ENCODE results near the gene IAPP. TPM values are rescaled to one million over a fixed set of nuclear protein-coding genes. Genes with fewer than 3 reads are reported as not detected.

The IAPP gene
- polyA plus RNA-seq, 1 donor (not counting 4 experiments of a cell fraction or from before 2014, with no cell fraction given): not detected

DNA sequence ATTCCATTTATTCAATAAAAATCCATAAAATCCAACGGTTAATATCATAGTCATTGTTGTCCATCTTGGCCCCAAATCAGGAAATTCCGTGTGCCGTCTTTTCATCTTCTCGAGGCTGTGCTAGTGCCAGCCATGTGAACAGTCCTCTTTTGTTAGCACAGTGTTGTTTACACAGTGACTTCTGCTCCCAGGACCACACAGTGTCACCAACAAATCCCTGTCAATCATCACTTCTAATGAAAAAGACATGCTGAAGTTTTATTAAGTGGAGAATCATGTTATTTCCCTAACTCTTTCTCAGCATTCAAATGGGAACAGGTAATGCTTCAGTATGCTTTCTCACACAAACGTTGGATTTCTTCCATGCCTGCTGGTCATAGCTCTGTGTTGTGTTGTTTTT, 36.0 kb upstream of the IAPP start:
- no peak for DNase-seq (ENCODE audit: low read depth, low spot score)
- no peaks in the 10 kb centered on the region for H3K36me3 ChIP-seq (ENCODE audit: control insufficient read depth in 2 of 2, extremely low read depth in 1 of 2, insufficient read depth in 2 of 2, low read length in 2 of 2)
- H4K20me1 ChIP-seq (ENCODE audit: control insufficient read depth, extremely low read depth, insufficient read depth, low read length): no peaks in the 10 kb centered on the region
- no peak overlapping the region for H3K4me3 ChIP-seq (ENCODE audit: control insufficient read depth in 2 of 3, extremely low read depth in 1 of 3, insufficient read depth in 2 of 3, low read depth in 1 of 3, low read length in 3 of 3)
- H3K27me3 ChIP-seq (ENCODE audit: control insufficient read depth, extremely low read depth, insufficient read depth, low read length): no peaks in the 10 kb centered on the region
- H3K79me2 ChIP-seq (ENCODE audit: control insufficient read depth, insufficient read depth, low read length): no peaks in the 10 kb centered on the region
- dilution Hi-C loops (cut with MboI; ENCODE audit: extremely low pct_ligation_motif_present, low sequenced_read_pairs): no loop called here
- no peak for TF ChIP-seq CTCF (optimal IDR thresholded peaks at IDR 0.05 in 1 of 3, IDR thresholded peaks at IDR 0.05 in 1 of 3, conservative IDR thresholded peaks at IDR 0.05 in 1 of 3; ENCODE audit: extremely low read depth in 1 of 3, insufficient read depth in 2 of 3, low read length in 3 of 3)
- no peak for TF ChIP-seq EZH2 (IDR thresholded peaks at IDR 0.05; ENCODE audit: low read length)
- H3K9me1 ChIP-seq (ENCODE audit: control insufficient read depth, extremely low read depth, insufficient read depth, low read length): no peaks in the 10 kb centered on the region
- H3K9ac ChIP-seq (ENCODE audit: control insufficient read depth, extremely low read depth, insufficient read depth, low read length): no peak overlapping the region
- H3K9me3 ChIP-seq (ENCODE audit: control insufficient read depth, low read depth, low read length): no peaks in the 10 kb centered on the region
- H3K27ac ChIP-seq (ENCODE audit: control insufficient read depth, insufficient read depth, low read length): no peak overlapping the region
- H3K4me1 ChIP-seq (ENCODE audit: control insufficient read depth, extremely low read depth, insufficient read depth, low read length): no peaks in the 10 kb centered on the region
- H2AFZ ChIP-seq (ENCODE audit: control insufficient read depth, low read length): no peak overlapping the region
- no peak overlapping the region for H3K4me2 ChIP-seq (ENCODE audit: control insufficient read depth, extremely low read depth, insufficient read depth, low read depth, low read length)
- FAIRE-seq: no peak

- Histone ChIP-seq H4K20me1 (ENCODE audit: control insufficient read depth, extremely low read depth, insufficient read depth, low read length) (no peaks in the 10 kb centered on the region), H3K36me3 (ENCODE audit: control insufficient read depth in 2 of 2, extremely low read depth in 1 of 2, insufficient read depth in 2 of 2, low read length in 2 of 2) (no peaks in the 10 kb centered on the region), H3K4me1 (ENCODE audit: control insufficient read depth, extremely low read depth, insufficient read depth, low read length) (no peaks in the 10 kb centered on the region), H2AFZ (ENCODE audit: control insufficient read depth, low read length) (no peak overlapping the region), H3K79me2 (ENCODE audit: control insufficient read depth, insufficient read depth, low read length) (no peaks in the 10 kb centered on the region), H3K4me3 (ENCODE audit: control insufficient read depth in 2 of 3, extremely low read depth in 1 of 3, insufficient read depth in 2 of 3, low read depth in 1 of 3, low read length in 3 of 3) (no peak overlapping the region), H3K9me1 (ENCODE audit: control insufficient read depth, extremely low read depth, insufficient read depth, low read length) (no peaks in the 10 kb centered on the region), H3K9ac (ENCODE audit: control insufficient read depth, extremely low read depth, insufficient read depth, low read length) (no peak overlapping the region), H3K27me3 (ENCODE audit: control insufficient read depth, extremely low read depth, insufficient read depth, low read length) (no peaks in the 10 kb centered on the region), H3K4me2 (ENCODE audit: control insufficient read depth, extremely low read depth, insufficient read depth, low read depth, low read length) (no peak overlapping the region), H3K9me3 (ENCODE audit: control insufficient read depth, low read depth, low read length) (no peaks in the 10 kb centered on the region), H3K27ac (ENCODE audit: control insufficient read depth, insufficient read depth, low read length) (no peak overlapping the region)
- DNase-seq (ENCODE audit: low read depth, low spot score) (no peak), FAIRE-seq (no peak)
- TF ChIP-seq EZH2 (IDR thresholded peaks at IDR 0.05; ENCODE audit: low read length) (no peak), CTCF (optimal IDR thresholded peaks at IDR 0.05 in 1 of 3, IDR thresholded peaks at IDR 0.05 in 1 of 3, conservative IDR thresholded peaks at IDR 0.05 in 1 of 3; ENCODE audit: extremely low read depth in 1 of 3, insufficient read depth in 2 of 3, low read length in 3 of 3) (no peak)
- dilution Hi-C loops (cut with MboI; ENCODE audit: extremely low pct_ligation_motif_present, low sequenced_read_pairs): no loop called here
Measured at GRCh38 chr12:21337453-21337852, 35.2 kb upstream of the IAPP start.

All from keratinocyte (primary cell).